ENCODE data around the gene GPRC5D.

Gene GPRC5D

DNA sequence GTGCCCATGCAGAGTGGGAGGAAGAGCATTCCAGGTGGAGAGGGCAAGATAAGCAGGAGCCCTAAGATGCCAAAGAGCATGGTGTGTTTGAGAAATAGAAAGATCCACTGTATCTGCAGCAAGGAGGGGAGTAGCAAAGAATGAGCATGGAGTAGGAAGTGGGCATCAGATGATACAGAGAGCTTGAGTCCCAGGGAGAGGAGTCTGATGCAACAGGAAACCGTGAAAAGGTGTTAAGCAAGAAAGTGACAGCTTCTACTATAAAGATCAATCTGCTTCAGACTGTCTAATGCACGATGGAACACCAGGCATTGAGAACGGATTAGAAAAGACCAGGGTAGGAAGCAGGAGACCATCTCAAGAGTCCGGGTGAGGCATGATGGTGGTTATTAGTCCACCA is 12.3 kb upstream of the GPRC5D start:
- Histone ChIP-seq H3K27ac (no peak overlapping the region), H3K9ac (no peak overlapping the region), H3K36me3 (ENCODE audit: insufficient read depth) (no peaks in the 10 kb centered on the region), H3K4me1 (ENCODE audit: low read depth, poor library complexity, severe bottlenecking) (no peaks in the 10 kb centered on the region), H3K79me2 (ENCODE audit: insufficient read depth, low read depth) (no peaks in the 10 kb centered on the region), H3K4me3 (IDR thresholded peaks at IDR 0.05; ENCODE audit: insufficient read depth, low read depth, low read length) (no peak overlapping the region), H4K20me1 (ENCODE audit: insufficient read depth) (no peaks in the 10 kb centered on the region), H3K27me3 (ENCODE audit: insufficient read depth, low read depth) (no peaks in the 10 kb centered on the region), H2AFZ (ENCODE audit: low read depth) (no peak overlapping the region), H3K4me2 (no peak overlapping the region)
- TF ChIP-seq, protein P1, sequence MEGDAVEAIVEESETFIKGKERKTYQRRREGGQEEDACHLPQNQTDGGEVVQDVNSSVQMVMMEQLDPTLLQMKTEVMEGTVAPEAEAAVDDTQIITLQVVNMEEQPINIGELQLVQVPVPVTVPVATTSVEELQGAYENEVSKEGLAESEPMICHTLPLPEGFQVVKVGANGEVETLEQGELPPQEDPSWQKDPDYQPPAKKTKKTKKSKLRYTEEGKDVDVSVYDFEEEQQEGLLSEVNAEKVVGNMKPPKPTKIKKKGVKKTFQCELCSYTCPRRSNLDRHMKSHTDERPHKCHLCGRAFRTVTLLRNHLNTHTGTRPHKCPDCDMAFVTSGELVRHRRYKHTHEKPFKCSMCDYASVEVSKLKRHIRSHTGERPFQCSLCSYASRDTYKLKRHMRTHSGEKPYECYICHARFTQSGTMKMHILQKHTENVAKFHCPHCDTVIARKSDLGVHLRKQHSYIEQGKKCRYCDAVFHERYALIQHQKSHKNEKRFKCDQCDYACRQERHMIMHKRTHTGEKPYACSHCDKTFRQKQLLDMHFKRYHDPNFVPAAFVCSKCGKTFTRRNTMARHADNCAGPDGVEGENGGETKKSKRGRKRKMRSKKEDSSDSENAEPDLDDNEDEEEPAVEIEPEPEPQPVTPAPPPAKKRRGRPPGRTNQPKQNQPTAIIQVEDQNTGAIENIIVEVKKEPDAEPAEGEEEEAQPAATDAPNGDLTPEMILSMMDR (conservative IDR thresholded peaks at IDR 0.05; ENCODE audit: low read depth, low read length): no peak

DNA sequence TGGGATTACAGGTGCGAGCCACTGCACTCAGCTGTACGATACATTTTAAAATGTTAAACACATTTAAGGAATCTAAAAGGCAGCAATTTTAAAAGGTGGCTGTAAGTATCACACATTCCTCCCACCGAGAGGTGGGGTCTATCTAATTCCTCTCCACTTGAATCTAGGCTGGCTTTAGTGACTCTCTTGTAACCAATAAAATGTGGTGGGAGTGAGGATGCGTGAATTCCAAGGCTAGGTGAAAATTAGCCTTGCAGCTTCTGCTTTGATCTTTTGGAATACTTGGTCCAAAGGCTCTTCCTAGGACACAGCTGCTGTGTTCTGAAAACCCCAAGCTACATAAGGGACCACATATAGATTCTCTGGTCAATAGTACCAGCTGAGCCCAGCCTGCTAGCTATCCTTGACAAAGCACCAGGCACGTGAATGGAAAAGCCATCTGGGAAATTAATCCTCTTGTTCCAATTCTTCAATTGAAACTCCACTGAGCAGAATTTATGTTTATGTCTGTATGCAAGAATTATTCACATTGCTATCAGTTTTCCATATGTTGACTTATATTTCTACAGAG is 8.8 kb upstream of the GPRC5D start:
- no peak overlapping the region for H3K9ac ChIP-seq
- H3K4me3 ChIP-seq (IDR thresholded peaks at IDR 0.05; ENCODE audit: insufficient read depth, low read depth, low read length): no peak overlapping the region
- H3K27me3 ChIP-seq (ENCODE audit: insufficient read depth, low read depth): no peaks in the 10 kb centered on the region
- no peak overlapping the region for H3K27ac ChIP-seq
- no peaks in the 10 kb centered on the region for H3K79me2 ChIP-seq (ENCODE audit: insufficient read depth, low read depth)
- TF ChIP-seq, protein P1 (conservative IDR thresholded peaks at IDR 0.05; ENCODE audit: low read depth, low read length): no peak
- H4K20me1 ChIP-seq (ENCODE audit: insufficient read depth): no peaks in the 10 kb centered on the region
- H3K36me3 ChIP-seq (ENCODE audit: insufficient read depth): no peaks in the 10 kb centered on the region
- no peaks in the 10 kb centered on the region for H3K4me1 ChIP-seq (ENCODE audit: low read depth, poor library complexity, severe bottlenecking)
- no peak overlapping the region for H2AFZ ChIP-seq (ENCODE audit: low read depth)
- no peak overlapping the region for H3K4me2 ChIP-seq

DNA sequence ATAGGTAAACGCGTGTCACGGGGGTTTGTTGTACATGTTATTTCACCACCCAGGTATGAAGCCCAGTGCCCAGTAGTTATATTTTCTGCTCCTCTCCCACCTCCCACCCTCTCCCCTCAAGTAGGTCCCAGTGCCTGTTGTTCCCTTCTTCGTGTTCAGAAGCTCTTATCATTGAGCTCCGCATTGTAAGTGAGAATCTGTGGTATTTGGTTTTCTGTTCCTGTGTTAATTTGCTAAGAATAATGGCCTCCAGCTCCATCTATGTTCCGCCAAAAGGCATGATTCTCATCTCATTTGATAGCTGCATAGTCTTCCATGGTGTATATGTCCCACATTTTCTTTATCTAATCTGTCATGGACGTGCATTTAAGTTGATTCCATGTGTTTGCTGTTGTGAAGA is 6.9 kb upstream of the GPRC5D start:
- Histone ChIP-seq H2AFZ (ENCODE audit: low read depth) (no peak overlapping the region), H3K36me3 (ENCODE audit: insufficient read depth) (no peaks in the 10 kb centered on the region), H3K4me1 (ENCODE audit: low read depth, poor library complexity, severe bottlenecking) (no peaks in the 10 kb centered on the region), H3K4me3 (IDR thresholded peaks at IDR 0.05; ENCODE audit: insufficient read depth, low read depth, low read length) (no peak overlapping the region), H3K9ac (no peak overlapping the region), H4K20me1 (ENCODE audit: insufficient read depth) (no peaks in the 10 kb centered on the region), H3K79me2 (ENCODE audit: insufficient read depth, low read depth) (no peaks in the 10 kb centered on the region), H3K27me3 (ENCODE audit: insufficient read depth, low read depth) (no peaks in the 10 kb centered on the region), H3K27ac (no peak overlapping the region), H3K4me2 (no peak overlapping the region)
- TF ChIP-seq, protein P1 (conservative IDR thresholded peaks at IDR 0.05; ENCODE audit: low read depth, low read length): no peak

DNA sequence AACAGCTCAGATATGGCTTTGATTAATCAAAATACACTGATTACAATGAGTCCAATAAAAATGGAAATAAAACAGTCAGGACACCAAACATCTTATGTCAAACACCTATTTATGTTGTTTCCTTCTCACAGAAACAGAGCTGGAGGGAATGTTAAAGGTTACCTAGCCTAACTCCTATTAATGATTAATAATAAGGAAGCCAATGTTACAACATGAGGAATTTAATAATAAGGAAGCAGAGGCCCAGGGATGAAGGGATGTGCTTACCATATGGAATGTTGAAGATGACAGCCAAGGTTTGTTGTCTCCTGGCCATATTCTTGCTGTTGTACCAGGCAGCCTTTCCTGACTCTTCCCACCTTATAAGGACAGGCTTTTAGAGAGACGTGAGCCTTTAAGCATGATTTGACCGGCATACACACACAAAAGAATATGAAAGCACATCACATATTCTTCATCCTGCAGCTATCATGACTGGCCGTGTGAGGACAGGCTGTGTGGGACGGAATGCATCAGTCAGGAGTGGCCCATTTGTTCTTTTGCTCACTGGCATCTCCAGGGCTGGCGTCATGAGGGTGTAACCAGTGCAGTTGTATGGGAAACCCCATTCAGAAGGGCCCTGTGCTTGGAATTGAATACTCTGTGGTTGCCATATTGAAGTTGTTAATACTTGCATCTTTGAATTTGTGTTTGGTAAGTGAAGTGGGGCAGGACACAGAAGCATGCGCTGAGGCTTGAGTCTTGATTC is 3.1 kb upstream of the GPRC5D start:
- no peak overlapping the region for H2AFZ ChIP-seq (ENCODE audit: low read depth)
- H3K79me2 ChIP-seq (ENCODE audit: insufficient read depth, low read depth): no peaks in the 10 kb centered on the region
- H3K4me1 ChIP-seq (ENCODE audit: low read depth, poor library complexity, severe bottlenecking): no peaks in the 10 kb centered on the region
- H3K36me3 ChIP-seq (ENCODE audit: insufficient read depth): no peaks in the 10 kb centered on the region
- H3K27me3 ChIP-seq (ENCODE audit: insufficient read depth, low read depth): no peaks in the 10 kb centered on the region
- no peak overlapping the region for H3K9ac ChIP-seq
- no peaks in the 10 kb centered on the region for H4K20me1 ChIP-seq (ENCODE audit: insufficient read depth)
- H3K4me2 ChIP-seq: no peak overlapping the region
- H3K4me3 ChIP-seq (IDR thresholded peaks at IDR 0.05; ENCODE audit: insufficient read depth, low read depth, low read length): no peak overlapping the region
- no peak overlapping the region for H3K27ac ChIP-seq
- TF ChIP-seq, protein P1 (conservative IDR thresholded peaks at IDR 0.05; ENCODE audit: low read depth, low read length): no peak

All from KMS-11 (cell line).